Fibroblast of mammary gland (primary cell): ENCODE data around the gene MYO1H.

Source experiments
- DNase-seq: peaks from one replicate; pipeline ENCODE4 v3.0.0-alpha.2; 2010; ENCODE audit warnings: low read depth
- H3K4me3 ChIP-seq: 2 replicates; pipeline ENCODE4 v1.5.1; 2011; ENCODE audit warnings: low read depth, mild to moderate bottlenecking, low read length, moderate library complexity; ENCODE audit not compliant: control insufficient read depth
- CTCF ChIP-seq: conservative IDR thresholded peaks from 2 replicates; pipeline ENCODE4 v1.5.1; 2011; ENCODE audit warnings: low read depth, low read length, inconsistent platforms; ENCODE audit not compliant: control insufficient read depth, insufficient read depth

Gene MYO1H

GRCh38 chr12:109369831-109370230 lies 22.1 kb downstream of the MYO1H start:
- H3K4me3 ChIP-seq = no peak overlapping the region
- DNase-seq = no peak
- TF ChIP-seq CTCF = no peak

- TF ChIP-seq CTCF = no peak
- no peak for DNase-seq
- no peak overlapping the region for H3K4me3 ChIP-seq
These were observed 29.5 kb downstream of the MYO1H start for GRCh38 chr12:109377139-109377685.

- no peak overlapping the region for H3K4me3 ChIP-seq
- DNase-seq = no peak
- TF ChIP-seq CTCF = no peak
These were observed 30.9 kb downstream of the MYO1H start for GRCh38 chr12:109378569-109378968.

- no peak for DNase-seq
- no peak overlapping the region for H3K4me3 ChIP-seq
- TF ChIP-seq CTCF = no peak
These were observed 34.3 kb downstream of the MYO1H start for GRCh38 chr12:109382031-109382430.

GRCh38 chr12:109383240-109383639 lies 35.5 kb downstream of the MYO1H start:
- DNase-seq = no peak
- no peak overlapping the region for H3K4me3 ChIP-seq
- TF ChIP-seq CTCF = no peak

GRCh38 chr12:109385339-109386058 lies 37.8 kb downstream of the MYO1H start:
- TF ChIP-seq CTCF = peak; percentile 56
- H3K4me3 ChIP-seq = no peak overlapping the region
- DNase-seq = peak; percentile 63

- DNase-seq = no peak
- H3K4me3 ChIP-seq = no peak overlapping the region
- no peak for TF ChIP-seq CTCF
These were observed 38.3 kb downstream of the MYO1H start for GRCh38 chr12:109386059-109386433.
